Epithelial cell of prostate (primary cell): ENCODE measurements around the gene SERPINH1.
A peak's percentile ranks its signal among the peaks of the same experiment; 100 is the strongest.

Experiments used
- DNase-seq: peaks from one replicate; pipeline ENCODE4 v3.0.0-alpha.2; 2011; ENCODE audit warnings: low read depth, low spot score
- H3K27ac ChIP-seq: fragments of 450-650 bp; 2 replicates; pipeline ENCODE4 v1.5.1; 2017; ENCODE audit warnings: mild to moderate bottlenecking

SERPINH1 gene

DNA sequence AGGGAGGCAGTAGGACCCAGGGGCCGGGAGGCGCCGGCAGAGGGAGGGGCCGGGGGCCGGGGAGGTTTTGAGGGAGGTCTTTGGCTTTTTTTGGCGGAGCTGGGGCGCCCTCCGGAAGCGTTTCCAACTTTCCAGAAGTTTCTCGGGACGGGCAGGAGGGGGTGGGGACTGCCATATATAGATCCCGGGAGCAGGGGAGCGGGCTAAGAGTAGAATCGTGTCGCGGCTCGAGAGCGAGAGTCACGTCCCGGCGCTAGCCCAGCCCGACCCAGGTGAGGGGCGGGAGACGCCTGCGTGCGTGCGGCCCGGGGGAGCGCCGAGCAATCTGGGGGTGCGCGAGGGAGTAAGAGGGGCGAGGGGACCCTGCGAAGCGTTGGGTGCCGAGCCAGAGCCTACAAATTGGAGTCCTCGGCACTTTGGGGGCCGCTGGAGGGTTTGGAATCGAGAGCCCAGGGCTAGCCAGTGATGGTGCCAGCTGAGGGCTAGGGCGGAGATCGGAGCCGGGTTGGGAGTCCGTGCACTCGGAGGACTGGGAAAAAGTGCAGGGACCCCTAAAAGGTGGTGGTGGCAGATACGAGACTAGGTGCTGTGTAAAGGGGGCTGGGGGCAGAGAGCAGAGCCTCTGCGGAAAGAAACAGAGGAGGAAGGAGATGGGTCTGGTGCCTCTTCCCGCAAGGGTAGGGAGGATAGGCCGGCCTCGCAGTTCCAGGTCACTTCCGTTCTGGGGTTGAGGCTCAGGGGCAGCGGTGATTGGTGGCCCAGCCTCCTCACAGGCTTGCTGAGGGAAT lies at the start of gene SERPINH1:
Gene SERPINH1 (plus strand): TSS at position 206 of the 788 bp plus-strand sequence. CDS start 4,097 bp downstream, outside the sequence.
- H3K27ac ChIP-seq, result peak within 1 kb of the TSS; percentile 94
- DNase-seq, result no peak

DNA sequence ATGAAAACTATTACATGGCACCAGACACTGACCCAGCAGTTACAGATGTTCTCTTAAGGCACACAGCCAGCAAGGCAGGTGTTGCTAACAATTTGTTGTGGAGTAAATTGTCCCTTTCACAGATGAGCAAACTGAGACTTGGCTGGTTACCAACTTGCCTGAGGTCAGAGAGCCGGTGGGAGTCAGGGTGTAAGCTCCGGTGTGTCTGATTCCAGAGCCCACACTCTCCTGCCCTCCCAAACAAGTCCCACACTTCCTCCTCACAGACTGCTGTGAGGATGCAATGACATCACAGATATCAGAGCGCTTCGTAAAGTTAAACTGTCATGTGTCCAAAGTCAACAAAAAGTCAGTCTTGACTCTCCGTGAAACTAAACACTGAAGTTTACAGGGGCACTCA lies 48.8 kb upstream of the SERPINH1 start:
- DNase-seq, result no peak
- no peak overlapping the region for H3K27ac ChIP-seq

- DNase-seq, result no peak
- no peak overlapping the region for H3K27ac ChIP-seq
These were observed 47.5 kb upstream of the SERPINH1 start for GRCh38 chr11:75514596-75514995.

GRCh38 chr11:75516140-75516539 lies 45.9 kb upstream of the SERPINH1 start:
- H3K27ac ChIP-seq, result no peak overlapping the region
- DNase-seq, result no peak

GRCh38 chr11:75516886-75517285 lies 45.2 kb upstream of the SERPINH1 start:
- DNase-seq, result no peak
- no peak overlapping the region for H3K27ac ChIP-seq

DNA sequence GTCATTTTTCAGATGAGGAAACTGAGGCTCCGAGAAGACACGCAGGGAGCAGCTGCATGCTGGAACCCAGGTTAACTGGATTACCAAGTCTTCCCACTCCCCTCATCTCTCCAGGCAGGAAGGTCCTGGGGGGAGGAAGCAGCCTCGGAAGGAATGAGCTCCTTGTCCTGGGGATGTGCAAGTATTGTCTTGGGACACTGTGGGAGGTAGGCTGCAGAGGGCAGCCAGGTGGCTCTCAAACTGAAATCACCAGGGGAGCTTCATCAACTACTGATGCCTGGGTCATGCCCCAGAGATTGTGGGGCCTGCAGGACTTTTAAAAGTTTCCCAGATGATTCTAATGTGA lies 43.9 kb upstream of the SERPINH1 start:
- no peak overlapping the region for H3K27ac ChIP-seq
- no peak for DNase-seq

GRCh38 chr11:75518771-75519653 lies 43.0 kb upstream of the SERPINH1 start:
- no peak for DNase-seq
- H3K27ac ChIP-seq, result no peak overlapping the region

DNA sequence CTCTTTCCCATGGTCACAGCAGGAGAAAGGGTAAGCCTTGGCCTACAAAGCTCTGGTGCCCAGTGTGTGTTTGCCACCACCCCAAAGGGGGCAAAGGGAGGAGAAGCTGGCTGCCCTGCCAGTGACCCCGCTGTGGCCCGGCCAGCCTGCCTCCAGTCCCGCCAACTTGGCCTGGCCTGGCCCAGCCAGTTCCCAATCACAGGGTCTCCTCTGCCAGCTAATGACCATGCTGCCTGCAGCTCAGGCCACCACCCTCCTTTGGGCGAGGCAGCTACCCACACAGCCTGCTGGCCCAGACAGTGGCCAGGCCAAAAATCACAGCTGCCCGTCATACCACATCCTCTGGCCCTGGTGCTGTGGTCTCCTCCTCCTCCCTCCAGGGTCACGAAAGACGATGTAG lies 41.4 kb upstream of the SERPINH1 start:
- H3K27ac ChIP-seq, result no peak overlapping the region
- DNase-seq, result no peak

- H3K27ac ChIP-seq, result no peak overlapping the region
- no peak for DNase-seq
These were observed 39.6 kb upstream of the SERPINH1 start for GRCh38 chr11:75522286-75523044.

DNA sequence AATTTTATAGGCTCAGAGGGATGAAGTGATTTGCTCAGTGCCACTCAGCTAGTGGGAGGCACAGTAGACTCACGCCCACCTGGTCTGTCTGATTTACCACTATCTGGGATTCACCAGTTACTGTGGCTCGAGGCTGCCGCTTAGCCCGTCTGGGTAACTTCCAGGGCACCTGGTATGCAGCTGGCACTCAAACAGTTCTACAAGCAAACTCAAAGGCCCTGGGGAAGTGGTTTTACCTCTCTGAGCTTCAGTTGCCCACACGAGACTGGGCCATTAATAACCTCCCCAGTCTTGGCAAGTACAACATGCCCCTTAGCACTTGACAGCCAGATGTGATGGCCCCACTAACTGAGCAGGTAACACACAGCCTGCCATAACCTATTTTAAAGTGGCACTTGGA lies 38.9 kb upstream of the SERPINH1 start:
- DNase-seq, result no peak
- no peak overlapping the region for H3K27ac ChIP-seq

DNA sequence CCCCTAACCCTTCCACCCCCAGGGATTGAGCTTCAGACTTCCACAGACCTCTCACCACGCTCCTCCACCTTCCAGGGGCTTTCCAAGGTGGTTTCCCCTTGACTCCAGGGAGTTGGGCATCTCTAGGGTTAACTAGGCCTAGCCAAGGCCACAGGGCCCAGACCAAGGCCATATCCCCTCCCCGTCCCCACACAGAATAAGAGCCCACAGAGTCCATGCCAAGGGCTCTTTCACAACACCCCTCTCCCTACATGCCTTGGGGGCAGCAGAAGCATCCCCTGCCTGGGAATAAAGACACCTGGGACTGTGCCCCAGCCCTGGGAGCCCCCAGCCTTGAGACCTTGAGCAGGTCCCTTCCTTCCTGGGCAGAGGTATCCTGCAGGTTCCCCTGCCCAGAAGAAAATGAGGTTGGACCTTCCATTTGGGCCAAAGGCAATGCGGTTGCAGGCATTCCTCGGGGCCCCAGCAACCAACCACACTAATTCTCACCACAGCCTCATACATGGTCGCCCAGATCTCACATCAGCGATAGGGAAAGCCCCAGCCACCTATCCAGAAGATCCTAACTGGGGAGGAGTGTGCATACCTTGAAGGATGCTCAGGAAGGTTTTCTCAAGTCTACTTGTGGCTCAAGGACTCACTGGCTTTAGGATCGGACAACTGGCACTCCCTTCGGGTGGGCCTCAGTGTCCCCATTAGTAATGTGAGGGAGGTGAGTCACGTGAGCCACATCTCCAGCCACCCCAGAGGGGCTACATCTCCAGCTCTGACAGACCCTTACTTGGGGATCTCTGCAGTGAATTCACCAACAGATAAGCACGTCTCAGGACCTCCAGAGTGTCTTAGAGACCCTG lies 38.0 kb upstream of the SERPINH1 start:
- no peak overlapping the region for H3K27ac ChIP-seq
- no peak for DNase-seq

DNA sequence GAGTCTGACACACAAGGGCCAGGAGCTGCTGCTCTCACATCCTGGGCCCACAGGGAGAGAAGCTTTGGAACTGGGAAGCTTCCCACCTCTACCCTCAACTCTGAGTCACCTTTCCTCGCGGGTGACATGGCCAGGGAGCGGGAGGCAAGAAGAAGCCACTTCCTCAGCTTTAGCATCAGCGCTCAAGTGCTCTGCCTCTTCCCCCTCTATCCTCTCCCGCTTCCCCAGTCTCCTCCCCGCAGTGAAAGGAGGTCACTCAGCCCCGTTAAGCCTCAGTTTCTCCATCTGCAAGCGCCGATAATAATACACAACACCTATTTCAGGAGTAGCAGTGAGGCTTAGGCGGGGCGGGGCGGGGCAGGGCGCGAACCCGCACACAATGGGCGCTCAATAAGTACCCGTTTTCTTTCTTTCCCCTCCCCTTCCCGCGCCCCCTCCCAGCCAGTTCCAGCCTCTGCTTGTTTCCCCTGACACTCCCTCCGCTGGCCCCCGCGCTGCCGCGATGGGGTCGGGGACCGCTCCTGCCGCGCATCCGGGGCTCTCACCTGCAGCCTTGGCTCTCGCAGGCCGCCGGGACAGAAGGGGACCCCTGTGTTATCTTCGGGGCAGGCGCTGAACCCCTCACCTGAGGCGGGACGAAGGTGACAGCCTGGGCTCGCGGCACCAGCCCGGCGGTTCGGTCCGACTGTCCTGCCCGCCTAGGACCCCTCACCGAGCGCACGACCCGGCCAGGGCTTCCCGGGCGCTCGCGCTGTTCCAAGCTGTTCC lies 37.2 kb upstream of the SERPINH1 start:
- DNase-seq, result no peak
- H3K27ac ChIP-seq, result no peak overlapping the region

DNA sequence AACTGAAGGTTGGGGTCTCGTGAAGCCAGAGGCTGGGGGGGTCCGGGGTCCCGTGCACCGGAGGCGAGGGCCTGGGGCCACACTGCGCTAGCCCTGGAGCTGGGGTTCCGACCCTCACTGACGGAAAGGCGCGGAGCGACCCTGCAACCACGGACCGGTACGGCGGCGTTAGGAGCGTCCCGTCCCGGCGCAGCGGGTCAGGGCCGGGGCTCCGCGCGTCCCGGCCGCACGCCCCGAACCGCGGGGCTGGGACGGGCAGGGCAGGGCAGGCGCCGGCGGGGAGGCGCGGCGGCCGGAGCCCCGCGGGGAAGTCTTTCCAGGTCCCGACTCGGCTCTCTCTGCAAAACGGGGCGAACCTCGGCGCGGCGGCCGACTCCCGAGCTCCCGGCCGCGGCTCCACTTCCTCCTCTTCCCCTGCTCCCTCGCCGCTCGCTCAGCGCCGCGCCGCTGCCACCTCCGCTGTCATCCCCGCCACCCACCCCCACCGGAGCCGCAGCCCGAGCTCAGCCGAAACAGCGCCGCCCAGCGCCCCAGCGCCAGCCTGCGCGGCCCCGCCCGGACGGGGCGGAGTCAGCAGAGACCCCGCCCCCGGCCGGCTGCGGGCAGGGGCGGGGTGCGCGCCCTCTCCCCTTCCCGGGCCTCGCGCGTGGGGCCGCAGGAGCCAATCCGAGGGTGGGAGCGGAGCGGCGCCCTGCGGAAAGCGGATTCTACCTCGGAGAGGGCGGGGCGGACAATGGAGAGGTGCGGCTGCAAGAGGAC lies 36.4 kb upstream of the SERPINH1 start, which contains the start of gene GDPD5:
Gene GDPD5 (minus strand): TSS at position 509 of the 759 bp plus-strand sequence. CDS start 48,206 bp downstream, outside the sequence.
- no peak within 1 kb of the TSS for H3K27ac ChIP-seq

DNA sequence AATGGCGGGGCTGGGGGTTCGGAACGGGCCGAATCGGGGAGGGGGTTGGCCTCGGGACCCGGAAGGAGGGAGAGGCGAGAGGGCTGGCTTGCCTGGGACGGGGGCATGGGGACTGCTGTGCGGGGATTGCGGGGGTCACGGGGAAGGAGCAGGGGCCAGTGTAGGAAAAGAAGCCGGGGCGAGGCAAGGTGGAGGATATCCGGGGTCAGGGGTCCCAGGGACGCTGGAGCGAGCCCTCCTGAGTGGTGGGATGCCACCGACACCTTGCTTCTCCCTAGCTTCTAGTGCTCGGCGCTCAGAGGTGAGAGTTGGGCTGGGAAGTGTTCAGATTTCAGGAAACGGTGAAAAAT lies 35.9 kb upstream of the SERPINH1 start:
- no peak overlapping the region for H3K27ac ChIP-seq
- no peak for DNase-seq

More for the DNA sequence above, 36.4 kb upstream of the SERPINH1 start, which contains the start of gene GDPD5:
- no peak for DNase-seq

GRCh38 chr11:75527130-75527529 lies 34.9 kb upstream of the SERPINH1 start:
- H3K27ac ChIP-seq, result no peak overlapping the region
- no peak for DNase-seq

DNA sequence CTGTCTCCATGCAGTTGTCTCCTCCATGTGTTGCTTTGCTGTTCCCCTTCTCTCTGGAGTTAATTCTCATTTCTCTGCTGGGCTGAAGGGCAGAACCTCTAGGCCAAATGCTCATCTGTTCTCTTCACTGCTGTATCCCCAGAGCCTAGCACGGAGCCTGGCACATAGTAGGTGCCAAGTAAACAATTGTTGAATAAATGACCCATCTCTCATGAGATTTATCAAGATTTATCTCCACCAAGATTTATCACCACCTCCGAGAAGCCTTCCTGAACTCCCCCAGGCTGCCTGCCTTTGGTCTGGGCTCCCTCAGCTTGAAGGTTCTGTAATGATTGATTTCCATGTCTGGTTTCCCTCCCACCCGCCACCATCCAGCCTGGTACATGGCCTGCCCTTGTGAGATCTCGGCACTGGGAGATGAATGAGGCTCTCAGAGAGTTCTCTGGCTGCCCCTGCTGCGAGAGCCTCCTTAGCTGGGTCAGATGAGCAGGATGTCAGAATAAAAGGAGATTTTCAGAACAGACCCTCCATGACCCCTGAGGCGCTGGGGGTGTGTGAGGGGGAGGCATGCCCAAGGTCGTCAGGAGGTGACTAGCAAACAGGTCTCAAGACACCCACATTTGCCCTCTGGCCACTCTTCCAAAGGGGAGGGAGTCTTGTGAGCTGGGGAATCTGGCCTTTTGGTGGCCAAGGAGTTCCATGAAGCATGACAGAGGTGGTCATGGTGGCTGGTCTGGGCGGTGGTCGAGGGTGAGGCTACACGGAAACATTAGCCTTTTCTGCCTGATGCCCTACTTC lies 33.9 kb upstream of the SERPINH1 start:
- no peak for DNase-seq

DNA sequence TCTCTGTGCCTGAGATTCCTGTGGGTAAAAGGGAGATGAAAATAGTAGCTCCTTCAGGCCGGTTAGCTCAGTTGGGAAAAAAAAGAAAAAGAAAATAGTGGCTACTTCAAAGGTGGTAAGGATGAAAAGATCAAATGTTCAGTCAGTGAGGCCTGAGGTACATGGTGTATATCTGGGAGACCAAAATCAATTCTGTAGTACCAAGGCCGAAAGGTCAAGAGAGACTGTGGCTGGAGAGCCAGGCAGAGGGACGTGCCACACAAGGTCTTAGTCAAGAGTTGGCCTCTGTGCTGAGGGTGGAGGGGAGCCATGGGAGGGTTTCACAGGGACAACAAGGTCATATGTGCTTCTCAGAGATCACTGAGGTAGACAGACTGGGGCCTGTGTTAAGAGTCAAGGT lies 31.5 kb upstream of the SERPINH1 start:
- no peak overlapping the region for H3K27ac ChIP-seq
- DNase-seq, result no peak

More for the DNA sequence above, 33.9 kb upstream of the SERPINH1 start:
- no peak overlapping the region for H3K27ac ChIP-seq
